ENCODE measurements around the gene TMEM141.

TMEM141 gene

GRCh38 chr9:136814725-136815421 lies 23.7 kb downstream of the TMEM141 start:
- DNase-seq (ENCODE audit: low read depth in 2 of 2): no peak

- DNase-seq (ENCODE audit: low read depth in 2 of 2): no peak
Observed at GRCh38 chr9:136815422-136815782, 24.3 kb downstream of the TMEM141 start.

GRCh38 chr9:136820971-136821825 lies 30.1 kb downstream of the TMEM141 start:
- no peak for DNase-seq (ENCODE audit: low read depth in 2 of 2)

GRCh38 chr9:136821826-136822544 lies 30.8 kb downstream of the TMEM141 start:
- DNase-seq (ENCODE audit: low read depth in 2 of 2): no peak

GRCh38 chr9:136823136-136824046 lies 32.2 kb downstream of the TMEM141 start:
- DNase-seq (ENCODE audit: low read depth in 2 of 2): no peak

GRCh38 chr9:136824496-136825225 lies 33.5 kb downstream of the TMEM141 start:
- DNase-seq (ENCODE audit: low read depth in 2 of 2): no peak

DNA sequence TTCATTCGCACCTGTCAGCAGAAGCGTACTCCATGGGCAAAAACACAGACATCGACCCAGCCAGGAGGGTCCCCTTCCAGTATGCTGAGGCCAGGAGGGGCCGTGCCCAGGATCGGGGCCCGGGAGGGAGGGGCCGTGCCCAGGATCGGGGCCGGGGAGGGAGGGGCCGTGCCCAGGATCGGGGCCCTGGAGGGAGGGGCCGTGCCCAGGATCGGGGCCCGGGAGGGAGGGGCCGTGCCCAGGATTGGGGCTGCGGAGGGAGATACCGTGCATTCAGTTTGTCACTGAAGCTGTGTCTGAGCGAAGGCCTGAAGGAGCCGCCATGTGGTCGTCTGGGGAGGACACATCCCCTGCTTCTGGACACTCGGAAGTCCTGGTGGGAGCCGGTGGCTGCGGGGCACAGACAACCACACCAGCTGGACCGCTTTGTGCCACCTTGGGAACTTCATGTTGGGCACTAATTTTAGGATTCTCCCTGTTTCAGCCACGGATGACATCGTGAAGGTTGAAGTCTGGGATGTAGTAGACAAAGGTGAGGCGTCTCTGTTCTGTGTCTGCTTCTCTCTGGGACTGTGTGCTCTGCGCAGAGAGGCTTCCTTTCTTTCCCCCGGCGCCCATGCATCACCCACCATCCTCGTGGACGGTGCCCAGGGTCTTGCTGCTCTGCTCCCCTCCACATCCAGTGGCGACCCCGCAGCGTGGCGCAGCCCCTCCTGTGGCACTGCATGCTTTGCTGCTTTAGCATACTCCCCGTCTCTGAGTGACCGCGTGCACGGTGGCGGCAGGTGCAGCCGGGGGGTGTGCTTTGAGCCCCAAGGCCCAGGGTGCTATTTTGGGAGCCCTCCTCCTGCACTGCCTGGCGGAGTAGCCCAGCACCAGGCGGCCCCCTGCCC lies 34.4 kb downstream of the TMEM141 start:
- no peak for DNase-seq (ENCODE audit: low read depth in 2 of 2)

- no peak for DNase-seq (ENCODE audit: low read depth in 2 of 2)
Observed at GRCh38 chr9:136826188-136826541, 35.0 kb downstream of the TMEM141 start.

- no peak for DNase-seq (ENCODE audit: low read depth in 2 of 2)
Observed at GRCh38 chr9:136826703-136827582, 35.8 kb downstream of the TMEM141 start.

DNA sequence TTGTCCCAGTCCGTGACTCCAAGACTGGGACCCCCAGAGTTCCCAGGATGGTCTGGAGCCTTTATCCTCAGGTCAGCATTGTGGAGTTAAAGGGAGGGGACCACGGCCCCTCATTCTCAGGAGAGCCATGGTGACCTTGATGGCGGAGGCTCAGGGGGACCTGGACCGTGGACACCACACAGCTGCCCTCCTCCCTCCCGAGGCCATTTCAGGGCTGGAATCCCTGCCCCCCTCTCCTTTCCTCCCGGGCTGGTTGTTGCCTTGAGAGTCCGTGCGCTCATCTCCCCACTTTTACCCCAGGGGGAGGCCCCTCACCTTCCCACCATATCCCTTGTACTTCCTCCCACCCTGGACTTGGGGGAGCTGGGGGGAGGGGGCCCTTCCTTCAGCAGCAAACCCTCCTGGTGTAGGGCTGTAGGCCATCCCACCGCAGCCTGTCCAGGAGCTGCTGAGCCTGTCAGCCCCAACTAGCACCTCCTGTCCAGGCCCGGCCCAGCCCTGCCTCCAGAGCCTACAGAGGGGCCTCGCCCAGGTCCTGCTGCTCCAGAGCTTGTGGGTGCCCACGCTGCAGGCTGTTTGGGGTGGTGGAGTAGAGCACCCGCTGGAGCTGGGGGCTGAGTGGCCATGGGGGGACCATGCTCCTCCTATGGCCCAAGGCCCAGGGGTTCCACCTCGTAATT lies 36.8 kb downstream of the TMEM141 start:
- no peak for DNase-seq (ENCODE audit: low read depth in 2 of 2)

GRCh38 chr9:136828474-136829140 lies 37.5 kb downstream of the TMEM141 start:
- DNase-seq (ENCODE audit: low read depth in 2 of 2): no peak

DNA sequence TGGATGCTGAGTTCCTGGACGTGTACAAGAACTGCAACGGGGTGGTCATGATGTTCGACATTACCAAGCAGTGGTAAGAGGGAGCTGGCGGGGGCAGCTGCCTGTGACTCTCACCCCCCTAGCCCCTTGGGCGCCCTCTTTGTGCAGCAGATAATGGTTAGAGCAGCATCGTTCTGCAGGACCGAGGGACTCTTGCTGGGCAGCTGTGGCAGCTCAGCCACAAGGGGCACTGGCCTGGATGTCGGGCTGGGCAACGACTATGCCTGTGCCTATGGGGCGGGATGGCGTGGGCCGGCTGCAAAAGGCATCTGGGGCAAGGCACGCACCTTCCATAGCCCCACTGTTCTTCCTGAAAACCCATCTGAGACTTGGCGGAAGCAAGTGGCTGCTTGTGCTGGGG lies 38.3 kb downstream of the TMEM141 start:
- DNase-seq (ENCODE audit: low read depth in 2 of 2): no peak

GRCh38 chr9:136829981-136830885 lies 39.1 kb downstream of the TMEM141 start:
- DNase-seq (ENCODE audit: low read depth in 2 of 2): no peak

- no peak for DNase-seq (ENCODE audit: low read depth in 2 of 2)
Observed at GRCh38 chr9:136831002-136831719, 40.0 kb downstream of the TMEM141 start.

GRCh38 chr9:136831720-136832104 lies 40.6 kb downstream of the TMEM141 start:
- DNase-seq (ENCODE audit: low read depth in 2 of 2): no peak

GRCh38 chr9:136832581-136832980 lies 41.4 kb downstream of the TMEM141 start:
- DNase-seq (ENCODE audit: low read depth in 2 of 2): no peak
